ENCODE results near the gene SYP.

Gene SYP

DNA sequence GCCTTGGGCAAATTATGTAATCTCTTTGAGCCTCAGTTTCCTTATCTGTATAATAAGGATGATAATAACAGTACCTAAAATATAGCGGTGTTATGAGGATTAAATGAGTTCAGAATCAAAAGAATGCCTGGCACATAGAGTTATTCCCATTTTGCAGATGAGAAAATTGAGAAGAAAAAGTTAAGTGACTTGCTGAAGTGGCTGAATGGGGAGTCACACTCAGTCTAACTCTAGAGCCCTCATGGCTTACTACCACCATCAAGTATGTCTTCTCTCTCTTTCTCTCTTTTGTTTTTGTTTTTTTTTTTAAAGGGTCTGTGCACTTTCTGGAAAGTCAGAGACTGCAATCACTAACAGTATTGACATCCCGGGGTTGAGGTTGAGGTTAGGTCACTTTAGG, 32.5 kb upstream of the SYP start:
- H3K79me2 ChIP-seq (ENCODE audit: insufficient read depth, low read length), result peaks cover 12% of the 10 kb centered on the region
- no peak overlapping the region for H3K27ac ChIP-seq (ENCODE audit: low read length)
- H3K9ac ChIP-seq (ENCODE audit: low read depth, low read length), result no peak overlapping the region
- no peaks in the 10 kb centered on the region for H3K9me3 ChIP-seq (ENCODE audit: insufficient read depth, low read length, severe bottlenecking)
- no peak overlapping the region for H3K4me2 ChIP-seq (ENCODE audit: insufficient read depth, low read length)
- no peaks in the 10 kb centered on the region for H3K27me3 ChIP-seq (ENCODE audit: insufficient read depth, low read length, poor library complexity)
- no peak overlapping the region for H3K4me3 ChIP-seq (ENCODE audit: low read depth in 1 of 2, low read length in 2 of 2)
- no peak for DNase-seq
- H3K36me3 ChIP-seq (ENCODE audit: insufficient read depth, low read length), result no peaks in the 10 kb centered on the region
- no peak overlapping the region for H2AFZ ChIP-seq (ENCODE audit: low read depth, low read length)
- ATAC-seq (ENCODE audit: insufficient read depth, low read depth), result no peak
- no peaks in the 10 kb centered on the region for H4K20me1 ChIP-seq (ENCODE audit: insufficient read depth, low read length)
- TF ChIP-seq, protein P1, sequence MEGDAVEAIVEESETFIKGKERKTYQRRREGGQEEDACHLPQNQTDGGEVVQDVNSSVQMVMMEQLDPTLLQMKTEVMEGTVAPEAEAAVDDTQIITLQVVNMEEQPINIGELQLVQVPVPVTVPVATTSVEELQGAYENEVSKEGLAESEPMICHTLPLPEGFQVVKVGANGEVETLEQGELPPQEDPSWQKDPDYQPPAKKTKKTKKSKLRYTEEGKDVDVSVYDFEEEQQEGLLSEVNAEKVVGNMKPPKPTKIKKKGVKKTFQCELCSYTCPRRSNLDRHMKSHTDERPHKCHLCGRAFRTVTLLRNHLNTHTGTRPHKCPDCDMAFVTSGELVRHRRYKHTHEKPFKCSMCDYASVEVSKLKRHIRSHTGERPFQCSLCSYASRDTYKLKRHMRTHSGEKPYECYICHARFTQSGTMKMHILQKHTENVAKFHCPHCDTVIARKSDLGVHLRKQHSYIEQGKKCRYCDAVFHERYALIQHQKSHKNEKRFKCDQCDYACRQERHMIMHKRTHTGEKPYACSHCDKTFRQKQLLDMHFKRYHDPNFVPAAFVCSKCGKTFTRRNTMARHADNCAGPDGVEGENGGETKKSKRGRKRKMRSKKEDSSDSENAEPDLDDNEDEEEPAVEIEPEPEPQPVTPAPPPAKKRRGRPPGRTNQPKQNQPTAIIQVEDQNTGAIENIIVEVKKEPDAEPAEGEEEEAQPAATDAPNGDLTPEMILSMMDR (IDR thresholded peaks at IDR 0.05; ENCODE audit: borderline replicate concordance, extremely low read depth, low read length, poor library complexity, severe bottlenecking), result no peak
- no peak for TF ChIP-seq EZH2 (IDR thresholded peaks at IDR 0.05; ENCODE audit: borderline replicate concordance, low read depth, low read length, severe bottlenecking)
- H3K4me1 ChIP-seq (ENCODE audit: insufficient read depth, low read length), result peaks cover 20% of the 10 kb centered on the region

DNA sequence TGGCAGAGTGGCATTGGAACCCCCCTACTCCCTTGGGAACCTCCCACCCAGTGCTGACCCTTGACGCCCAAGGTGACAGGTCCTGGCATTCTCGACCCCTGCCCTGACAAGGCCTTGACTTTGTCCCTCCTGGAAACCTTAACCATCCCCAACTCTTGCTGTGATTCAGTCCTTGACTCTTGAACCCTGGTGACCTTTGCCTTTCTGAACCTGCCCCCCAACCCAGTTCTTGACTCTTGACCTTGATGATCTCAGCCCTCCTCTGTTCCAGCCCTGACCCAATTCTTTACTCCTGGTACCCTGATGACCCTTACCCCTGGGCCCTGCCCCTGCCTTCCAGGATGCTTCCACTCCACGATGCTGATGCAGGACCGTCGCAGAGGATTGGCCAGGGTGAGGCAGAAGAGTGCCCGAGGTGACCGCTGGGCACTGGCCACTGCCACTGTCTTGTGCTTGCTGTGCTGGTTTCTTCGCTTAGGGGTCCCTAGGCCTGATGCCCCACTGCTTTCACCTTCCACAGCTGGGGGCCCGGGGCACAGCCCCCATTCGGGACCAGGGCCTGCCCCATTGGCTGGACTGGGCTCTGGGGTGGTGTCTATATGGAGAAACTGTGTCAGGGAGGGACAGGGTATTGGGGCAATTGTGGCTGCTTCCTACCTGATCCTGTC, 31.5 kb upstream of the SYP start:
- no peaks in the 10 kb centered on the region for H4K20me1 ChIP-seq (ENCODE audit: insufficient read depth, low read length)
- no peak for DNase-seq
- no peaks in the 10 kb centered on the region for H3K27me3 ChIP-seq (ENCODE audit: insufficient read depth, low read length, poor library complexity)
- H3K4me1 ChIP-seq (ENCODE audit: insufficient read depth, low read length), result peaks cover 13% of the 10 kb centered on the region
- H2AFZ ChIP-seq (ENCODE audit: low read depth, low read length), result no peak overlapping the region
- no peak for ATAC-seq (ENCODE audit: insufficient read depth, low read depth)
- TF ChIP-seq EZH2 (IDR thresholded peaks at IDR 0.05; ENCODE audit: borderline replicate concordance, low read depth, low read length, severe bottlenecking), result no peak
- TF ChIP-seq, protein P1 (IDR thresholded peaks at IDR 0.05; ENCODE audit: borderline replicate concordance, extremely low read depth, low read length, poor library complexity, severe bottlenecking), result no peak
- no peak overlapping the region for H3K27ac ChIP-seq (ENCODE audit: low read length)
- H3K4me3 ChIP-seq (ENCODE audit: low read depth in 1 of 2, low read length in 2 of 2), result no peak overlapping the region
- no peak overlapping the region for H3K4me2 ChIP-seq (ENCODE audit: insufficient read depth, low read length)
- H3K9me3 ChIP-seq (ENCODE audit: insufficient read depth, low read length, severe bottlenecking), result no peaks in the 10 kb centered on the region
- H3K36me3 ChIP-seq (ENCODE audit: insufficient read depth, low read length), result no peaks in the 10 kb centered on the region
- H3K79me2 ChIP-seq (ENCODE audit: insufficient read depth, low read length), result peaks cover 6% of the 10 kb centered on the region
- H3K9ac ChIP-seq (ENCODE audit: low read depth, low read length), result no peak overlapping the region

DNA sequence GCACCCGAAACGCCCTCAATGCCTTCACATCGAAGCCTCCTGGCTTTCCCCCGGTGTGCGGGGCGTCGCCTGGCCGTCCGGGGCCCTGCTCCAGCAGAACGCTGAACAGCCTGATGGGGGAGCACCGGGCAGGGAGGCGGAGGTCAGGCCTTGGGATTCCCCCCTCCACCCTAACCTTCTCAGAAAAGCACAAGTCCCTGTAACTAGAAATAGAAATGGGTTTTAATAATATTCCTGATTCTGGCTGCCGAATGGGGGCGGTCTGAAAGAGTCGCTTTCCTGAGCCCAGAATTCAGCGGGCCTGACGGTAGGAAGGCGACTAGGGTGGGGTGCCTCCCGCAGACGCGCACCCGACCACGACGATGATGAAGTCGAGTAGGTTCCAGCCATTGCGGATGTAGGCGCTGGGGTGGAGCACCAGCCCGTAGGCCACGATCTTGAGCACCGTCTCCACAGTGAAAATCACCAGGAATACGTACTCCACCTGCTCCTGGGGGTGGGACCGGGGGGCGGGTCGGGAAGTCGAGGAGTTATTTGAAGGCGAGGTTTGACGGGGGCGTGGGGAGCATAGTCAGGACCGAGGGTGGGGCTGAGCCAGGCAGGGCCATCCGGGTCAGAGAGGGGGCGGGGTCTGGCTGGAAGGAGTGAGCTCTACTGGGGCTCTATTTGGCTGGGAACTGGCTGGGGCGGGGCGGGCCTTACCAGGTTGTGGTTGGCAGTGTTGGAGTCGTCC, 30.7 kb upstream of the SYP start:
- H3K27me3 ChIP-seq (ENCODE audit: insufficient read depth, low read length, poor library complexity), result no peaks in the 10 kb centered on the region
- no peak for ATAC-seq (ENCODE audit: insufficient read depth, low read depth)
- no peak overlapping the region for H3K9ac ChIP-seq (ENCODE audit: low read depth, low read length)
- H4K20me1 ChIP-seq (ENCODE audit: insufficient read depth, low read length), result no peaks in the 10 kb centered on the region
- no peak overlapping the region for H3K4me3 ChIP-seq (ENCODE audit: low read depth in 1 of 2, low read length in 2 of 2)
- peaks cover under 1% of the 10 kb centered on the region for H3K79me2 ChIP-seq (ENCODE audit: insufficient read depth, low read length)
- no peaks in the 10 kb centered on the region for H3K36me3 ChIP-seq (ENCODE audit: insufficient read depth, low read length)
- H3K27ac ChIP-seq (ENCODE audit: low read length), result no peak overlapping the region
- TF ChIP-seq, protein P1 (IDR thresholded peaks at IDR 0.05; ENCODE audit: borderline replicate concordance, extremely low read depth, low read length, poor library complexity, severe bottlenecking), result no peak
- TF ChIP-seq EZH2 (IDR thresholded peaks at IDR 0.05; ENCODE audit: borderline replicate concordance, low read depth, low read length, severe bottlenecking), result no peak
- no peak overlapping the region for H2AFZ ChIP-seq (ENCODE audit: low read depth, low read length)
- no peak for DNase-seq
- no peaks in the 10 kb centered on the region for H3K9me3 ChIP-seq (ENCODE audit: insufficient read depth, low read length, severe bottlenecking)
- H3K4me2 ChIP-seq (ENCODE audit: insufficient read depth, low read length), result no peak overlapping the region
- peaks cover 5% of the 10 kb centered on the region; the same call in 1 of the 2 replicates for H3K4me1 ChIP-seq (ENCODE audit: insufficient read depth, low read length)
